ENCODE measurements around the gene UFC1. TPM values are rescaled to one million over a fixed set of nuclear protein-coding genes. Genes with fewer than 3 reads are reported as not detected.

Gene UFC1
- total and polyA plus RNA-seq, 2 of the 13 experiments (the other 11 are each of a cell fraction or from before 2014, with no cell fraction given) = 72.8 to 85.2 TPM

- TF ChIP-seq MAX (IDR thresholded peaks at IDR 0.05) = peak; percentile 42; the same call in 1 of the 2 replicates
- no peak for TF ChIP-seq ZMYM4 (CRISPR knock-in tag; IDR thresholded peaks at IDR 0.05)
- TF ChIP-seq ZNF614 (CRISPR knock-in tag; IDR thresholded peaks at IDR 0.05; ENCODE audit: borderline replicate concordance) = no peak
- no peak for TF ChIP-seq ZBED4 (CRISPR knock-in tag; IDR thresholded peaks at IDR 0.05; ENCODE audit: borderline replicate concordance)
- TF ChIP-seq FOSL1 (CRISPR knock-in tag; IDR thresholded peaks at IDR 0.05; ENCODE audit: borderline replicate concordance) = no peak
- no peak for TF ChIP-seq ZNF101 (CRISPR knock-in tag; IDR thresholded peaks at IDR 0.05; ENCODE audit: borderline replicate concordance, low read depth)
- TF ChIP-seq MZF1 (CRISPR knock-in tag; IDR thresholded peaks at IDR 0.05; ENCODE audit: borderline replicate concordance) = no peak
- TF ChIP-seq TFDP2 (CRISPR knock-in tag; IDR thresholded peaks at IDR 0.05) = no peak
- TF ChIP-seq KLF15 (CRISPR knock-in tag; IDR thresholded peaks at IDR 0.05; ENCODE audit: borderline replicate concordance) = no peak
- TF ChIP-seq JUND (CRISPR knock-in tag; IDR thresholded peaks at IDR 0.05) = 0 out of 2 replicates have a peak, but pooled peaks have one; percentile 13
- no peak for TF ChIP-seq PCBP1 (IDR thresholded peaks at IDR 0.05; ENCODE audit: borderline replicate concordance, low read depth, low read length)
- no peak; the same call in 1 of the 2 replicates for TF ChIP-seq ZFP90 (CRISPR knock-in tag; IDR thresholded peaks at IDR 0.05; ENCODE audit: borderline replicate concordance)
- TF ChIP-seq POGZ (CRISPR knock-in tag; IDR thresholded peaks at IDR 0.05) = peak; percentile 56
- no peak for TF ChIP-seq TFE3 (CRISPR knock-in tag; IDR thresholded peaks at IDR 0.05)
- TF ChIP-seq ATF1 (CRISPR knock-in tag; IDR thresholded peaks at IDR 0.05) = no peak
- TF ChIP-seq DNMT1 (CRISPR knock-in tag; IDR thresholded peaks at IDR 0.05) = no peak
- no peak for TF ChIP-seq ETS1 (CRISPR knock-in tag; IDR thresholded peaks at IDR 0.05)
- TF ChIP-seq ZNF558 (CRISPR knock-in tag; IDR thresholded peaks at IDR 0.05; ENCODE audit: borderline replicate concordance) = no peak
- no peak for TF ChIP-seq ZC3H4 (CRISPR knock-in tag; IDR thresholded peaks at IDR 0.05; ENCODE audit: borderline replicate concordance)
- TF ChIP-seq ZNF703 (CRISPR knock-in tag; IDR thresholded peaks at IDR 0.05; ENCODE audit: borderline replicate concordance) = no peak; the same call in 1 of the 2 replicates
- TF ChIP-seq SMYD3 (CRISPR knock-in tag; IDR thresholded peaks at IDR 0.05) = no peak
Observed at GRCh38 chr1:161159087-161159912, 5.5 kb downstream of the UFC1 start, which contains the start of gene USP21 (continued).

All from HepG2 (cell line).